Stimulated activated CD4-positive, alpha-beta T cell treated with anti-CD3 and anti-CD28 coated beads, Interleukin-1b, Interleukin-23, amount 100 ng/mL, for 24 hours (primary cell): ENCODE measurements around the gene SRRM3.
A peak's percentile ranks its signal among the peaks of the same experiment; 100 is the strongest.
"Not testable (repeated sequence)": the region's sequence is repeated elsewhere in the genome, so short reads cannot be mapped to it uniquely, and the experiment has no call there.

Experiments used
- DNase-seq, 4 experiments: peaks; one replicate each; pipeline ENCODE4 v3.0.0-alpha.2; 2020; ENCODE audit warnings: low read depth in 4 of 4, low spot score in 1 of 4

The SRRM3 gene

DNA sequence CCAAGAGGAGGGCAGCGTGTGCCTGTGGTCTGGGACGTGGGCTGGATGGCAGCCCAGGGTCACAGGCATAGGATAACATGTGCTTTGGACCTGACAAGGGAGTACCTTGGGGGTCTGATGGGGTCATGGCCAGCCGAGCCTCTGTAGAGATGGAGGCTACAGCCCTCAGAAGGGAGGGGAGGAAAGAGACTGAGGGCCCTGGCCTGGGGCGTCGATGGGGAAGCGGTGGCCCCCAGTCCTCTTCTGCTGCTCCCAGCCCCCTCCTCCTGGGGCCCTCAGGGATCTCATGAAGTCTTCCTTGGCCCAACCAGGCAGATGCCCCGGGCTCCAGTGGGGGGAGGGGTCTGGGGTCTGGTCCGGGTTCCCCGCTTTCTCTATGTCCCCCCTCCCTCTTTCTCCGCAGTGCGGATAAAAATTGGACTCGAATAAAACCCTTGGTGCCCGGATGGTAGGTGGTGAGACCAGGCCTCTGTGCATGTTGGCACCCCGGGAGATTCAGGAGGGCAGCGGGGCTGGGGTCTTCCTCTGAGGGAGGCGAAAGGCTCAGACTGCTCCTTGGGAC lies 85.2 kb downstream of the SRRM3 start:
- no peak for DNase-seq

- DNase-seq, result not testable (repeated sequence)
These were observed 89.2 kb downstream of the SRRM3 start for GRCh38 chr7:76290847-76291350.

GRCh38 chr7:76291351-76292212 lies 89.9 kb downstream of the SRRM3 start:
- peak; percentile 77 to 89 (median 82) for DNase-seq

- DNase-seq, result no peak
These were observed 90.5 kb downstream of the SRRM3 start for GRCh38 chr7:76292213-76292573.

- DNase-seq, result not testable (repeated sequence)
These were observed 91.2 kb downstream of the SRRM3 start for GRCh38 chr7:76292911-76293310.

DNA sequence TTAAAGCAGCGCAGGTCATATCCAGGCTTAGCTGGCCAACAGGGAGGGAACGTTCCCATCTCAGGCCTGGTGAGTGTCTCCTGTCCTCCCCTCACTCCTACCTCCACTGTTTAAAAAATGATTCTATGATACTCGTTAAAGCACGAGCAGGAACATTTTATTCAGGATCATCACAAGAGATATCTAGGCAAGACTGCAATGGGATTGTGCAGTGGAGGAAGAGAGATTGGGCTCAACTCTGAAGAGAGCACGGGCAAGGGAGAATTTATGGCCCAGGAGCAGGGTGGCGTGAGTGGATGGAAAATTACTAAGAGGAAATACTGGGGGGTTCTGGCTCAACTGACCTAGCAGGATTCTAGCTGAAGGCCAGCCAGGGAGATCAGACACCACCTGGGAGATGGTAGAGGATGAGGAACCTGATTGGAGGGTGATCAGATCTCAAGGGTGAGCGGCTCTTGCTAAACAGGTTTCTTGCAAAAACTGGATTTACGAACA lies 91.8 kb downstream of the SRRM3 start:
- DNase-seq, result no peak

DNA sequence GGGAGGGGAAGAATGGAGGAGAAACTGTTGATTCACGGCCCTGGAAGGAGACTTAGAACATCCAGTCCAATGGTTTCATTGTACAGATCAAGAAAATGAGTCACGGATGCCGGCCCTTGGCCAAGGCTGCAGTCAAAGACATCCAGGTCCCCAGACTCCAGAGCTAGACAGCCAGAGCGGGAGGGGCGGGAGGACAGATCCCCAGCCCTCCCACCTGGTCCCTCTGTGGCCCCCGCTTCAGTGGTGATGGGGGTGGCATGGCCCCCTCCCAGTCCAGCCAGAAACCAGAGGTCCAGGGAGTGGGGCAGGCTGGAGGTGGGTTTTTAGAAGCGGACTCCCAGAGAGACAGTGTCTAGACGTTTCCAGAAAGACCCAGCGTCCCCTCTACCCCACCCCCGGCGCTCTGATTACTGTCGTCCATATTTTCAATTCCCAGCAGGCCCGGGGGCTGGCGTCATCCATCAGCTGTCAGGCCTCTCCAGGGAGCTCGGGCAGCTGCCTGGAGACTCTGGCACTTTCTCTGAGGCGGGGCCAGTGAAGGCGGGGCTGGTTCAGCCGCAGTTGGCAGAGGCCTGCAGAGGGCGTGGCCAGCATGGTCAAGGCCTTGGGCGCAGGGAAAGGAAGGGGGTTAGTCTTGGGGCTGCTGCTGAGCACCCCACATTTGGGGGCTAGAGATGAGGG lies 92.8 kb downstream of the SRRM3 start:
- no peak for DNase-seq

DNA sequence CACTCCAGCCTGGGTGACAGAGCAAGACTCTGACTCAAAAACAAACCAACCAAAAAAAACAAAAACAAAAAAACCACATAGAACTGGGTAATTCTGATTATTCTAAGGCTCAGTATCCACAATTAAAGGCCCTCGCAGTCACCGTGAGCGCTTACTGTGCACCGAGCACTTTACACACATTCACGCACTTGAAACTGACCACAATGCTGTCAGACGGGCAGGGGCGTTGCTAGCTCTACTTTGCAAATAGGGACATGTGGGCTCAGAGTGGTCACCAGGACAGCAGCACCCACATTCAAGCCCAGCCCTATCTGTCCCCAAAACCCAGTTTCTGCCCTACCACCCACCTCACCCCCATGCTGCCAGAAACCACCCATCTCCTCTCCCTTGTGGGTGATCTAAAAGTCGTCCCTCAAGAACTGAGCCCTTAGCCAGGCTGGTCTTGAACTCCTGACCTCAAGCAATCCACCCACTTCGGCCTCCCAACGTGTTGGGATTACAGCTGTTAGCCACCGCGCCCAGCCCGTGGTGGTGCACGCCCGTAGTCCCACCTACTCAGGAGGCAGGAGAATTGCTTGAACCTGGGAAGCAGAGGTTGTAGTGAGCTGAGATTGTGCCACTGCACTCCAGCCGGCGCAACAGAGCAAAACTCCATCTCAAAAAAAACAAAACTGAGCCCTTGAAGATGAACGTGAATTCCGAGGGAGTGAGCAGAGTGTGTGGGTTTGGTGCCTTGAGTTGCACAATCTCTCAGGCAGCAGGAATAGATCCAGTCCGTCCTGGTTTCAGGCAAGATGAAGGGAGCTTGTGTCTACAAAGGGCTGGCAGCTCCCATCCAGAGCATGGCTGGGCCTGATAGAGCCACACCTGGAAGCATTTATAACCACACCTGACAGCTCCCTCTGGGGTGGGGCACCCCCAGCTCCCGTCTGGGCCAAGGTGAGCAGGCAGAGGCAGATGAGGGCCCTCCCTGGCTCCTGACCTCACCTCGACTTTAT lies 95.3 kb downstream of the SRRM3 start:
- no peak for DNase-seq

GRCh38 chr7:76300166-76300731 lies 98.6 kb downstream of the SRRM3 start:
- DNase-seq, result no peak

- no peak for DNase-seq
These were observed 99.3 kb downstream of the SRRM3 start for GRCh38 chr7:76301000-76301399.

GRCh38 chr7:76302347-76303201 lies 100.9 kb downstream of the SRRM3 start, which contains the start of gene HSPB1:
HSPB1 (plus strand) TSS chr7:76302673; CDS start chr7:76302713, 40 bp downstream.
- DNase-seq, result peak in 1 of 4 experiments; percentile 14

DNA sequence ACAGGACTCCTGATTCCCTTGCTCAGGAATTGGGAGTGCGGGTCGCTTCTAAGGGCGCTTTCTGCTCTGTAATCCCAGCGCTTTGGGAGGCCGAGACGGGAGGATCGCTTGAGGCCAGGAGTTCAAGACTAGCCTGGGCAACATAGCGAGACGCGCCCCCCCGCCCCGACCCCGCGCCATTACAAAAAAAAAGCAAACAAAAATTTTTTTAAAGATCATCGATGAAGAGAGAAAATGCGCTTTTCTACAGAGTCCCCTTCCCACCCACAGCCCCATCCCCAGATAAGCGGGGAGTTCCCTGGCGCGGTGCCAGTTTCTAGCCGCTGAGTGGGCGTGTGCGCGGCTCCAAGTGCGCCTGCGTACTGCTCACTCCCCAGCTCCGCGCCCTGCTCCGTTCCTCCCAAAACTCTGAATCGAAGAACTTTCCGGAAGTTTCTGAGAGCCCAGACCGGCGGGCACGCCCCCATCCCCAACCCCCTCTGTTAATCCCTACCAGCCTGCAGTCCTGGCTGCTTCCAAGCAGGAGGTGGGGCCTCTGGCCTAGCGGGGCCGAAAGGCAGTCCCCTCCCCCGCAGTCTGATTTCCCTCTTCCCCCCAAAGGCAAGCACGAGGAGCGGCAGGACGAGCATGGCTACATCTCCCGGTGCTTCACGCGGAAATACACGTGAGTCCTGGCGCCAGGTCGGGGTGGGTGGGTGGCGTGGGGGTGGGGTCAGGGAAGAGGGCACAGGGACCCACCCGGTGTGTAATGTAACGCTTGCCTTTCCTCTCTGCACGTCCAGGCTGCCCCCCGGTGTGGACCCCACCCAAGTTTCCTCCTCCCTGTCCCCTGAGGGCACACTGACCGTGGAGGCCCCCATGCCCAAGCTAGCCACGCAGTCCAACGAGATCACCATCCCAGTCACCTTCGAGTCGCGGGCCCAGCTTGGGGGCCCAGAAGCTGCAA lies 101.8 kb downstream of the SRRM3 start:
- DNase-seq, result peak in 3 of 4 experiments; percentile 57 to 62 (median 58)

GRCh38 chr7:76304888-76305375 lies 103.2 kb downstream of the SRRM3 start:
- no peak for DNase-seq

DNA sequence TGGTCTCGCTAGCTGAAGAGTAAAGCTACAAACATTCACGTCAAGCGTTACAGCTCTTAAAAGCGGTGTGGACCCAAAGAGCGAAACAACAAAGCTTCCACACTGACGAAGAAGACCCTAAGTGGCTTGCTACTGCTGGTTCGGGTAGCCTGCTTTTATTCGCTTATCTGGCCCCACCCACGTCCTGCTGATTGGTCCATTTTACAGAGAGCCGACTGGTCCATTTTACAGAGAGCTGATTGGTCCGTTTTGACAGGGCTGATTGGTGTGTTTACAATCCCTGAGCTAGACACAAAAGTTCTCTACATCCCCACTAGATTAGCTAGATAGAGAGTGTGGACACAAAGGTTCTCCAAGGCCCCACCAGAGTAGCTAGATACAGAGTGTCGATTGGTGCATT lies 107.2 kb downstream of the SRRM3 start:
- DNase-seq, result not testable (repeated sequence)

DNA sequence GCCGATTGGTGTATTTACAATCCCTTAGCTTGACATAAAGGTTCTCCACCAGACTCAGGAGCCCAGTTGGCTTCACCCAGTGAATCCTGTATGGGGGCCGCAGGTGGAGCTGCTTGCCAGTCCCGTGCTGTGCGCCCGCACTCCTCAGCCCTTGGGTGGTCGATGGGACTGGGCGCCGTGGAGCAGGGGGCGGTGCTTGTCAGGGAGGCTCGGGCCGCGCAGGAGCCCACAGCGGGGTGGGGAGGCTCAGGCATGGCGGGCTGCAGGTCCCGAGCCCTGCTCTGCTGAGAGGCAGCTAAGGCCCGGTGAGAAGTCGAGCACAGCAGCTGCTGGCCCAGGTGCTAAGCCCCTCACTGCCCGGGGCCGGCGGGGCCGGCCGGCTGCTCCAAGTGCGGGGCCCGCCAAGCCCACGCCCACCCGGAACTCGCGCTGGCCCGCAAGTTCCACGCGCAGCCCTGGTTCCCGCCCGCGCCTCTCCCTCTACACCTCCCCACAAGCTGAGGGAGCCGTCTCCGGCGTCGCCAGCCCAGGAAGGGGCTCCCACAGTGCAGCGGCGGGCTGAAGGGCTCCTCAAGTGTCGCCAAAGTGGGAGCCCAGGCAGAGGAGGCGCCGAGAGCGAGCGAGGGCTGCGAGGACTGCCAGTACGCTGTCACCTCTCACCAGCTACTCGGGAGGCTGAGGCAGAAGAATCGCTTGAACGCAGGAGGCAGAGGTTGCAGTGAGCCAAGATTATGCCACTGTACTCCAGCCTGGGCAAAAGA lies 107.8 kb downstream of the SRRM3 start:
- DNase-seq, result not testable (repeated sequence)

DNA sequence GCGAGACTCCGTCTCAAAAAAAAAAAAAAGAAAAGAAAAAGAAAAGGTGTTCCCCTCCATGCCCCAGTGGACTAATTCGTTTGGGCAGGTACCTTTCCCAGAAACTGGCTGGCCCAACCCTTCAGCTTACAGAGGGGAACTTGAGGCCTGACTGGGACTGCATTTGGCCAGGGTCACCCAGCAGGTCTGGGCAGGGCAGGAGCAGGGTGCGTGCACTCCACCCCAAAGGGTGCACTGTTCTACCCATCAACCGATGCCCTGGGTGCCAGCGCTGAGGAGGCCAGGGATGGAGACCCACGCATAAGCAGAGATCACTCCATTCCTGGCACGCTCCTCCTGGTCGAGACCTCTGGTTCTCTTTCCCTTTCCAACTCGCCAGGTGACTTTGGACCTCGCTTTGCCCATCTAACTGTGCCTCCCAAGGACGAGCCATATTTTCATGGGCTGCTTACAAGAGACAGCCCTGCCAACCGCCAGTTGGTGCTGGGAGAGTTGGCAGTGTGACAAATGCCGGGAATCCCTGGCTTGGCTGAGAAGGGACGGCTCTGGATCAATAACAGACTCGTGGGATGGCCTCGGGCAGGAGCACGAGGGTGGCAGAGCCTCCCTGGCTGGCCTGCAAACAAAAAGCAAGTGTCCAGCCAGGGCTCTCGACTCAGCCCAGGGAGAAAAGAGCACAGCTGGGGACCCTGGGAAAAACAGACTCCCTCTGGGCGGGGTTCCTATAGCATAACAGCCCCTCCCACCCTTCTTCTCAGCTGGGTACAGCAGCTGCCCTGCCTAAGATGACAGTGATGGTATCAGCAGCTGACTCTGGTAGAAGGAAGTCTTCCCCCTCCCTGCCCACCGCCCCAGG lies 108.6 kb downstream of the SRRM3 start:
- no peak for DNase-seq
